Activated T-helper 1 cell treated with anti-CD3 and anti-CD28 coated beads, Interleukin-12 subunit alpha, Interleukin-12 subunit beta, Interleukin-2, Interleukin-4 antibody, amounts not matched to agents 30 ng/mL and 10 ng/mL and 1 ng/mL, durations not matched to agents 14 hours and 24 hours and 36 hours (primary cell): ENCODE data around the gene GPC5. TPM values are rescaled to one million over a fixed set of nuclear protein-coding genes. Genes with fewer than 3 reads are reported as not detected.

Source experiments
- DNase-seq: peaks from one replicate; pipeline ENCODE4 v3.0.0; 2021; ENCODE audit warnings: low spot score
- H3K27ac Mint-ChIP-seq: one replicate; pipeline ENCODE4 v1.8.0; 2021; ENCODE audit warnings: mild to moderate bottlenecking, mixed read lengths
- H3K27me3 Mint-ChIP-seq: one replicate; pipeline ENCODE4 v1.8.0; 2022; ENCODE audit warnings: mild to moderate bottlenecking, moderate library complexity, mixed read lengths; ENCODE audit not compliant: insufficient read depth
- H3K36me3 Mint-ChIP-seq: one replicate; pipeline ENCODE4 v1.8.0; 2021; ENCODE audit warnings: low read depth, mixed read lengths
- H3K4me1 Mint-ChIP-seq: one replicate; pipeline ENCODE4 v1.8.0; 2021; ENCODE audit warnings: low read depth, mixed read lengths
- H3K4me3 Mint-ChIP-seq: one replicate; pipeline ENCODE4 v1.8.0; 2021; ENCODE audit warnings: mild to moderate bottlenecking, moderate library complexity, mixed read lengths
- H3K9me3 Mint-ChIP-seq: one replicate; pipeline ENCODE4 v1.8.0; 2021; ENCODE audit warnings: mixed read lengths
- intact Hi-C: fragments of 100-400 bp; cut with micrococcal nuclease; formaldehyde crosslinking; loops from one replicate; pipeline ENCODE4 v1.15.1; 2024
- total RNA-seq: library from RNA; stranded (reverse); gene quantifications from 2 replicates; pipeline ENCODE4 v1.2.3, GENCODE V29; 2022

The GPC5 gene
- total RNA-seq, 1 donor from 2014 or later, result not detected

DNA sequence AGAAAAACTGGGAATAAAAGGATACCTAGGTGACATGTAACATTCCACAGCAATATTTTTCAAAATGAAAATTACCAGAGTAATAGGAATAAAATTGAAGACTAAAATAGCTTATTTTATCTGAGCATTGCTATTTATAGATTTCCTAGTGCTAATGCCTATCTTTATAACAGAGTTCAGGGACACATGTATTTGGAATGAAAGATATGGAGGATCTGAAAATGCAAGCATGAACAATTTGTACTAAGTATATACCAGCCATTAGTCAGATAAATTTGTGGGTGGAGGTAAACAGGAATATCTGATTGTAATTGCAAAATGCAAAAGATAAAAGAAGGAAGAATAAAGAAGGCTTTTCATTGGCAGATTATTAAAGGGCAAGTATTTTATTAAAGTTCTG is 345.9 kb downstream of the GPC5 start:
- Mint-ChIP-seq H3K4me3 (no peak overlapping the region), H3K27ac (no peak overlapping the region), H3K36me3 (no peaks in the 10 kb centered on the region), H3K9me3 (no peaks in the 10 kb centered on the region), H3K4me1 (no peaks in the 10 kb centered on the region), H3K27me3 (no peaks in the 10 kb centered on the region)
- intact Hi-C loops, result no loop called here
- no peak for DNase-seq

GRCh38 chr13:91745967-91746366 is 347.5 kb downstream of the GPC5 start:
- intact Hi-C loops, result no loop called here
- Mint-ChIP-seq H3K36me3 (no peaks in the 10 kb centered on the region), H3K4me3 (no peak overlapping the region), H3K4me1 (no peaks in the 10 kb centered on the region), H3K27ac (no peak overlapping the region), H3K27me3 (no peaks in the 10 kb centered on the region), H3K9me3 (no peaks in the 10 kb centered on the region)
- DNase-seq, result no peak

DNA sequence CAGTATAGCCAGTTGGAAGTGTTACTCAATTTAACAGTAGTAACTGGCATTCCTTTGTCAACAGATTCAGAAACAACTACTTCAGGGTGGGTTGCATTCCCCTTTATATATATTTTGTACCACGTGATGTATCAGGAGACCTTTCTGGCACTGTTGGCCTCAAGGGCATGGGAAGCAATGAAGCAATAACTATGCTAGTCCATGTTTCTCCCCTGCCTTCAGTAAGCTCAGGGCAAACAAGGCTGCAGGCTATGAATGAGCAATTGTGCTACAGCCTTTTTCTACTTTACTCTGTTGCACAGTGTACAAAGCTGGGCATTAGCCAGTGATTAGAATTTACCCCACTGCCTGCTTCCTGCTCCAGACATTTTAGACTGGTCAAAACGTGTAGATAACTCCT is 348.8 kb downstream of the GPC5 start:
- Mint-ChIP-seq H3K4me1 (no peaks in the 10 kb centered on the region), H3K36me3 (no peaks in the 10 kb centered on the region), H3K9me3 (no peaks in the 10 kb centered on the region), H3K4me3 (no peak overlapping the region), H3K27me3 (no peaks in the 10 kb centered on the region), H3K27ac (no peak overlapping the region)
- intact Hi-C loops, result no loop called here
- DNase-seq, result no peak

- H3K36me3 Mint-ChIP-seq, result no peaks in the 10 kb centered on the region
- no peaks in the 10 kb centered on the region for H3K9me3 Mint-ChIP-seq
- no peaks in the 10 kb centered on the region for H3K4me1 Mint-ChIP-seq
- no peak for DNase-seq
- intact Hi-C loops, result no loop called here
- H3K4me3 Mint-ChIP-seq, result no peak overlapping the region
- H3K27ac Mint-ChIP-seq, result no peak overlapping the region
- H3K27me3 Mint-ChIP-seq, result no peaks in the 10 kb centered on the region
Measured at GRCh38 chr13:91748416-91749089, 350.1 kb downstream of the GPC5 start.

DNA sequence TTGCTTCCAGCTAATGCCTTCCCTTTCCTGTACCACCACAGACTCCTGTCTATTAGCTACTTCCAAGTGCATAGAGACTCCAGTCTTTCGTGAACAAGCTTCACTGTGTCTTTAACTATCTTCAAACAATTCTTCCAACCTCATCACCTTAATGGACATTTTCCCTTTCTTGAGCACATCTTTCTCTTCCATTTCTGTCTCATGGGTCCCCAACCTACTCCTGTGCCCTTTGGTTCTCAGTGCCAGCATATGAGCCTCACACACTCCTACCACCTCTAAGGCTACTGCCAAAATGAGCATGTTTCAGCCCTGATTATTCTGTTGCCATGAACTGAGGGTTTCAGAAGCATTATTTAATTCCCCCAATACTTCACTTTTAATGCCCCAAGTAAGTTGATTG is 360.3 kb downstream of the GPC5 start:
- H3K4me3 Mint-ChIP-seq, result no peak overlapping the region
- intact Hi-C loops, result no loop called here
- H3K9me3 Mint-ChIP-seq, result no peaks in the 10 kb centered on the region
- no peaks in the 10 kb centered on the region for H3K36me3 Mint-ChIP-seq
- H3K27me3 Mint-ChIP-seq, result no peaks in the 10 kb centered on the region
- no peak for DNase-seq
- no peak overlapping the region for H3K27ac Mint-ChIP-seq
- no peaks in the 10 kb centered on the region for H3K4me1 Mint-ChIP-seq

DNA sequence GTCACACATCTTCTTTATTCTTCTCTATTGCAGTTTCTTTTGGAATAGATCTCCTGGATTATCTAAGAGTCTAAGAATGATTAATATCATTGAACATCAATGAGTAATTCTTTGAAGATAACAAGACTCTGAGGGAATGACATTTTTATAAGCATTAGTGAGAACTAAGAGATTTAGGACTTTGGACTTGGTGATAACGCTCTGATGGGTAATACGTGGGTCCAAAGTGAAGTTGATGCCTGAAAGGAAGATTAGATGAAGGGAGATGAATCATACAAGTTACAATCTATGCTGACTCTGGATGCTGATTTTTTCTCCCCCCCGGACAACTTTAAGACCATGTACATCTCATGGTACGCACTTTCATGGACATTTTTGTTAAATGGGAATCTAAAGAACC is 364.5 kb downstream of the GPC5 start:
- DNase-seq, result no peak
- intact Hi-C loops, result no loop called here
- Mint-ChIP-seq H3K36me3 (no peaks in the 10 kb centered on the region), H3K4me3 (no peak overlapping the region), H3K27me3 (no peaks in the 10 kb centered on the region), H3K9me3 (no peaks in the 10 kb centered on the region), H3K27ac (no peak overlapping the region), H3K4me1 (no peaks in the 10 kb centered on the region)

DNA sequence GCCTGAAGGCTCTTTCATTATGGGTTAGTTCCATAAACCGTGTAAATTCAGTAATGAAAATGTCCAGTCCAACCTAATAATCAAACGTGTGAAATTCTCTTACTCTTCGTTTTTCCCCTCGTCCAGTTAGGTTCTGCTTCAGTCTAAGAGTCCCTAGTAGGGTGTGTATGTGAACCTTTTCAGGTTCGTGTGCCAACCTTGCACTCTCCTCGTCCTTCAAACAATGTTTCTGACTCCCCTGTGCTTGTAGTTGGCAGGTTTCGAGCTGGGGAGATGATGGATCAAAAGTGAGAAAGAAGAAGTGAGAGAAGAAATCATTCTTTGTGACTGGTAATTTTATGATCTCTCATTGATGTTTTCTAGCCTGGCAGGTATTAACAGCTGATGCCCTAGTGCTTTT is 366.1 kb downstream of the GPC5 start:
- Mint-ChIP-seq H3K27me3 (no peaks in the 10 kb centered on the region), H3K27ac (no peak overlapping the region), H3K36me3 (no peaks in the 10 kb centered on the region), H3K4me1 (no peaks in the 10 kb centered on the region), H3K4me3 (no peak overlapping the region), H3K9me3 (no peaks in the 10 kb centered on the region)
- intact Hi-C loops, result no loop called here
- no peak for DNase-seq

DNA sequence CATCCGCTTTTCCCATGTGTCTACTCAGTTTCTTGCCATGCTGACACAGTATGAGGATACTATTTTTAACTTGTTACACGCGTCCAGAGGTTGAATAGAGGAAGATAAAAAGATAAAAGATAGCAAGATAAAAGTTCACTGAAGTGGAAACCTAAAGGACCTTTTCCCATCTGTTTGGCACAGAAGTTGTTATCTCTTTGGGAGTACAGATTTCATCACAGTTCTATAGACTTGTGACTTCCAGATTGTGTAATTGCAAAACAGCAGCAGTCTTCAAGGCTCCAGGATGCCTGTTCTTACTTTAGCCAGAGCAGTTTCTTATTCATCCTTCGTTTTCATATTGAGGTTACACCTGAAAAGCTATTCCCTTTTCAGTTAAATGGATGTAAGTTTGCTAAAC is 369.2 kb downstream of the GPC5 start:
- no peak for DNase-seq
- Mint-ChIP-seq H3K4me3 (no peak overlapping the region), H3K9me3 (no peaks in the 10 kb centered on the region), H3K27ac (no peak overlapping the region), H3K27me3 (no peaks in the 10 kb centered on the region), H3K4me1 (no peaks in the 10 kb centered on the region), H3K36me3 (no peaks in the 10 kb centered on the region)
- intact Hi-C loops, result no loop called here

DNA sequence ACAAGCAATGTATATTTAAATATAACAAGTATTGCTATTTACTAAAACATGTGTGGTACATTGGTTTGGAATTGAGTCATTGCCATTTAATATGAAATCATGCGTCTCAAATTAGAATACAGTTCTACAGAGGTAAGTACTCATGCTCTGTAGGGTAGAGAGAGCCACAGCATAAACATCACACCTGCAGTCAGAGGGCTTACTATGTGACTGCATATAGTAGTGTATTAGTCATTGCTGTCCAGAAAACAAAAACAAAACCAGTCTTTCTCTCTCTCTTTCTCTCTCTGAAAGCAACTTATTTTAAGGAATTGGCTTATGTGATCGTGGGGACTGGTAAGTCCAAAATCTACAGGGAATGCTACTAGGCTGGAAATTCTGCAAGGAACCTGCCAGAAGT is 370.3 kb downstream of the GPC5 start:
- Mint-ChIP-seq H3K9me3 (no peaks in the 10 kb centered on the region), H3K27me3 (no peaks in the 10 kb centered on the region), H3K36me3 (no peaks in the 10 kb centered on the region), H3K4me3 (no peak overlapping the region), H3K27ac (no peak overlapping the region), H3K4me1 (no peaks in the 10 kb centered on the region)
- intact Hi-C loops, result no loop called here
- DNase-seq, result no peak

GRCh38 chr13:91771229-91771628 is 372.8 kb downstream of the GPC5 start:
- no peak overlapping the region for H3K27ac Mint-ChIP-seq
- H3K36me3 Mint-ChIP-seq, result no peaks in the 10 kb centered on the region
- H3K9me3 Mint-ChIP-seq, result no peaks in the 10 kb centered on the region
- intact Hi-C loops, result no loop called here
- H3K27me3 Mint-ChIP-seq, result no peaks in the 10 kb centered on the region
- H3K4me1 Mint-ChIP-seq, result no peaks in the 10 kb centered on the region
- DNase-seq, result no peak
- H3K4me3 Mint-ChIP-seq, result no peak overlapping the region

- Mint-ChIP-seq H3K4me3 (no peak overlapping the region), H3K4me1 (no peaks in the 10 kb centered on the region), H3K36me3 (no peaks in the 10 kb centered on the region), H3K27ac (no peak overlapping the region), H3K9me3 (no peaks in the 10 kb centered on the region), H3K27me3 (no peaks in the 10 kb centered on the region)
- intact Hi-C loops, result no loop called here
- DNase-seq, result no peak
Measured at GRCh38 chr13:91773591-91774227, 375.3 kb downstream of the GPC5 start.

DNA sequence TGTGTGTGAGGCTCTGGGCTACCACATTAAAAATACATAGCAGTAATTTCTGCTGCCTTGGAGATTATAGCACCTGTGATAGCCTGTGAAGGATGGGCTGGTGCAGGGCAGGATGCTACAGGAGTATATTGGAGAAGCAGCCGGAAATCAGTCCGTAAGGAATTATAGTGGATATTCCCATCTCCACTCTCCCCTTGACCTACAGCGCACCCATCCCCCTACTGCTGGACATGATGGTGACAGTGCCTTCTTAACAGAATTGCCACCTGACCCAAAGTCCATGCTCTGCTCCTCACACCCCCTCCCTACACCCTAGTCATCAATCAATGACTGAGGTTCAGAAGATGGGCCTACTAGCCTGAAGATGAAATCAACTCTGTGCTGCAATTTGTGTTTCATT is 376.0 kb downstream of the GPC5 start:
- Mint-ChIP-seq H3K4me3 (no peak overlapping the region), H3K27ac (no peak overlapping the region), H3K9me3 (no peaks in the 10 kb centered on the region), H3K36me3 (no peaks in the 10 kb centered on the region), H3K27me3 (no peaks in the 10 kb centered on the region), H3K4me1 (no peaks in the 10 kb centered on the region)
- DNase-seq, result no peak
- intact Hi-C loops, result no loop called here

DNA sequence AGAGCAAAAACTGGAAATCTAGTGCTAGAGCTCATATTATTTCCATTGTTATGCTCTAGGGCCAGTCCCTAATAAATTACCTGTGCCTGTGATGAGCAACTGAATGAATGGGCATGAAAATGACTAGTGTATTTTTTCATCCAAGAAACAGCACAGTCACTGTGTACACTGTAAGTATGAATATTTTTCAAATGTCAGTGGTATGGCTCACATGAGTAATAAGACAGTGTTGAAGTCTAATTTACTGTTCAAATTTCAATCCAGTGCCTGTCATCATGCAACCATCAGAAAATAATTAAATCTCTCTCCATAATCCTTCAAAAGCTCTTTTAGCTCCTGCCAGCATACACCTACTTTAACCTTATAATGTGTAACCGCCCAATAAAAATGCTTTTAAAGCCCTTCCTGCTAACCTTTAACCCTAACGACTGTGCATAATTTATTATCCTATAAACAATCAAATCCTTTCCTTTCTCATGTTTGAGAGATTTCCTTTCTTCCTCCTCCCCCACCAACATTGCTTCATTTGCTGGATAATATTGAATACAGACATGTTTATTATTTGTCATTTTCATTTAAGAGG is 378.3 kb downstream of the GPC5 start:
- no peak overlapping the region for H3K4me3 Mint-ChIP-seq
- DNase-seq, result no peak
- no peaks in the 10 kb centered on the region for H3K36me3 Mint-ChIP-seq
- no peak overlapping the region for H3K27ac Mint-ChIP-seq
- intact Hi-C loops, result no loop called here
- no peaks in the 10 kb centered on the region for H3K9me3 Mint-ChIP-seq
- H3K4me1 Mint-ChIP-seq, result no peaks in the 10 kb centered on the region
- no peaks in the 10 kb centered on the region for H3K27me3 Mint-ChIP-seq
